K562 (cell line): ENCODE results near the gene MED15. TPM values are rescaled to one million over a fixed set of nuclear protein-coding genes. Genes with fewer than 3 reads are reported as not detected.

Source experiments
- ARID4B ChIP-seq: sonication (generic); formaldehyde crosslinking; IDR thresholded peaks from 2 replicates; pipeline ENCODE4 v1.8.0; 2022; ENCODE audit warnings: mild to moderate bottlenecking, missing genetic modification reagents
- BRD9 ChIP-seq: fragments of 450-650 bp; IDR thresholded peaks from 2 replicates; pipeline ENCODE4 v1.6.1; 2018; ENCODE audit warnings: low read depth; ENCODE audit not compliant: partially characterized antibody
- CEBPB ChIP-seq: fragments of 450-650 bp; IDR thresholded peaks from 2 replicates; pipeline ENCODE4 v1.6.1; 2016; ENCODE audit warnings: missing genetic modification characterization, missing compliant biosample characterization
- ELK3 ChIP-seq: fragments of 450-650 bp; formaldehyde crosslinking; IDR thresholded peaks from 2 replicates; pipeline ENCODE4 v1.4.0; 2020; ENCODE audit warnings: mild to moderate bottlenecking
- HBP1 ChIP-seq: fragments of 450-650 bp; formaldehyde crosslinking; IDR thresholded peaks from 2 replicates; pipeline ENCODE4 v1.4.0; 2022; ENCODE audit warnings: missing genetic modification characterization
- HOXB6 ChIP-seq: fragments of 250-450 bp; sonication (Bioruptor Pico); IDR thresholded peaks from 2 replicates; pipeline ENCODE4 v1.5.1; 2022; ENCODE audit warnings: mild to moderate bottlenecking, borderline replicate concordance
- KDM2B ChIP-seq: fragments of 250-450 bp; sonication (Bioruptor Pico); IDR thresholded peaks from 2 replicates; pipeline ENCODE4 v1.8.0; 2021; ENCODE audit warnings: mild to moderate bottlenecking, moderate library complexity
- NFYB ChIP-seq: IDR thresholded peaks from 2 replicates; pipeline ENCODE4 v1.6.1; 2011; ENCODE audit warnings: mild to moderate bottlenecking, moderate library complexity; ENCODE audit not compliant: insufficient read length; ENCODE audit errors: extremely low read depth
- PATZ1 ChIP-seq: fragments of 250-450 bp; sonication (Bioruptor Pico); IDR thresholded peaks from 2 replicates; pipeline ENCODE4 v1.5.0; 2020; ENCODE audit warnings: mild to moderate bottlenecking, borderline replicate concordance
- RBM14 ChIP-seq: fragments of 200-400 bp; formaldehyde crosslinking; IDR thresholded peaks from 2 replicates; pipeline ENCODE4 v1.6.1; 2018; ENCODE audit warnings: low read depth, mild to moderate bottlenecking, low read length, moderate library complexity, borderline replicate concordance; ENCODE audit not compliant: insufficient read depth
- RBM22 ChIP-seq: fragments of 200-400 bp; formaldehyde crosslinking; IDR thresholded peaks from 2 replicates; pipeline ENCODE4 v1.6.1; 2018; ENCODE audit warnings: low read length, low read depth; ENCODE audit not compliant: poor library complexity, severe bottlenecking
- SREBF1 ChIP-seq: fragments of 150-350 bp; IDR thresholded peaks from 2 replicates; pipeline ENCODE4 v1.6.1; 2014; ENCODE audit warnings: antibody characterized with exemption, low read depth, low read length, borderline replicate concordance
- TAF1 ChIP-seq: IDR thresholded peaks from 2 replicates; pipeline ENCODE4 v1.6.1; 2011; ENCODE audit warnings: mild to moderate bottlenecking, low read length, moderate library complexity; ENCODE audit not compliant: insufficient read depth, control insufficient read depth, severe bottlenecking; ENCODE audit errors: extremely low read depth
- TCF15 ChIP-seq: fragments of 250-450 bp; sonication (Bioruptor Pico); IDR thresholded peaks from 2 replicates; pipeline ENCODE4 v1.8.0; 2022; ENCODE audit warnings: moderate library complexity, mild to moderate bottlenecking, inconsistent platforms
- ZNF165 ChIP-seq: fragments of 250-450 bp; sonication (Bioruptor Pico); IDR thresholded peaks from 2 replicates; pipeline ENCODE4 v1.4.0; 2020; ENCODE audit warnings: borderline replicate concordance
- ZNF696 ChIP-seq: fragments of 250-450 bp; sonication (Bioruptor Pico); conservative IDR thresholded peaks from 2 replicates; pipeline ENCODE4 v1.4.0; 2020; ENCODE audit warnings: mild to moderate bottlenecking, moderate library complexity
- polyA plus RNA-seq, 8 experiments: library from polyadenylated mRNA; depleted of rRNA in 4 of 8; stranded (reverse) in 5 of 8; unstranded in 3 of 8; fragments of >200 nt; fragmentation: Nextera tagmentation in 2 of 8; fragmentation: Illumina TruSeq in 1 of 8; extraction: Ambion mirVana in 2 of 8; extraction: Trizol in 1 of 8; gene quantifications; 2 replicates each; pipeline versions ENCODE4 v1.2.1 to v1.2.3, GENCODE V29; 2011 to 2014; ENCODE audit warnings: inconsistent platforms in 1 of 8, missing spikeins in 1 of 8
- total RNA-seq, 7 experiments: library from RNA; depleted of rRNA in 6 of 7; stranded (reverse); fragments of >200 nt in 6 of 7; fragmentation: Illumina TruSeq in 2 of 7; extraction: Trizol in 2 of 7; gene quantifications; 2 replicates each; pipeline versions ENCODE4 v1.2.1 to v1.2.3, GENCODE V29; 2011 to 2021; ENCODE audit warnings: low replicate concordance in 1 of 7

MED15 gene
- total and polyA plus RNA-seq, 9 of the 15 experiments (the other 6 are each of a cell fraction or from before 2014, with no cell fraction given) = 4.0 to 271 (median 60.1) TPM

- TF ChIP-seq HBP1 (CRISPR knock-in tag) (peak; percentile 100), KDM2B (peak; percentile 98), RBM22 (peak; percentile 38), CEBPB (tag) (no peak), TCF15 (CRISPR knock-in tag) (peak; percentile 89; the same call in 1 of the 2 replicates), BRD9 (no peak), ARID4B (no peak), NFYB (no peak), ELK3 (peak; percentile 79; the same call in 1 of the 2 replicates), TAF1 (peak; percentile 69), HOXB6 (peak; percentile 79; the same call in 1 of the 2 replicates), RBM14 (no peak), ZNF165 (peak; percentile 18; the same call in 1 of the 2 replicates), SREBF1 (peak; percentile 86; the same call in 1 of the 2 replicates), ZNF696 (CRISPR knock-in tag) (peak; percentile 57; the same call in 1 of the 2 replicates), PATZ1 (no peak)
Observed at GRCh38 chr22:20495861-20496681, 11.3 kb upstream of the MED15 start (continued).
